Testis (tissue), 3 donors: ENCODE data around the gene APCDD1. TPM values are rescaled to one million over a fixed set of nuclear protein-coding genes. Genes with fewer than 3 reads are reported as not detected.

Experiments used
- DNase-seq: peaks from one replicate; pipeline ENCODE4 v3.0.0-alpha.2; 2019
- H3K27ac ChIP-seq, 2 donors: fragments of 200-600 bp; sonication (generic); one replicate each; pipeline ENCODE4 v1.5.1; 2019
- H3K27me3 ChIP-seq: fragments of 200-600 bp; sonication (generic); one replicate; pipeline ENCODE4 v1.5.1; 2019
- H3K36me3 ChIP-seq: fragments of 200-600 bp; sonication (generic); one replicate; pipeline ENCODE4 v1.5.1; 2017; ENCODE audit warnings: low read depth; ENCODE audit errors: missing control alignments
- H3K4me1 ChIP-seq: fragments of 200-600 bp; sonication (generic); one replicate; pipeline ENCODE4 v1.5.1; 2019
- H3K4me3 ChIP-seq, 2 donors: fragments of 200-600 bp; sonication (generic); one replicate each; pipeline ENCODE4 v1.5.1; 2017 to 2019
- H3K9me3 ChIP-seq: fragments of 200-600 bp; sonication (generic); one replicate; pipeline ENCODE4 v1.5.1; 2017
- POLR2A ChIP-seq: fragments of 450-650 bp; IDR thresholded peaks from one replicate; pipeline ENCODE4 v1.6.1; 2017; ENCODE audit warnings: antibody characterized with exemption, mild to moderate bottlenecking, moderate library complexity
- WGBS, 2 donors: methylation state at CpG; one replicate each; pipeline ENCODE4 v1.1.5; 2018; 5-methylcytosine and 5-hydroxymethylcytosine counted together
- intact Hi-C: fragments of 100-400 bp; cut with DNase I; formaldehyde crosslinking; loops from one replicate; pipeline ENCODE4 v1.15.1; 2023; ENCODE audit warnings: low total_unique reads
- polyA plus RNA-seq: library from polyadenylated mRNA; stranded (reverse); fragments of 350-450 nt; fragmentation: Illumina TruSeq; extraction: RNeasy Lipid Tissue Mini Kit (QIAGEN cat#74804); gene quantifications from one replicate; pipeline ENCODE4 v1.2.3, GENCODE V29; 2014; ENCODE audit warnings: low read depth, low replicate concordance; ENCODE audit not compliant: insufficient read depth
- total RNA-seq, 2 donors: library from RNA; depleted of rRNA; stranded (reverse); fragments of >200 nt; gene quantifications; one replicate each; pipeline ENCODE4 v1.2.3, GENCODE V29; 2016
- TF ChIP-seq, protein P1 (sequence below), 3 experiments: fragments of 450-650 bp in 2 of 3; fragments of 200-600 bp in 1 of 3; sonication (generic) in 1 of 3; IDR thresholded peaks; one replicate each; pipeline ENCODE4 v1.5.1; 2016 to 2019; ENCODE audit warnings: antibody characterized with exemption in 3 of 3, mild to moderate bottlenecking in 2 of 3, moderate library complexity in 1 of 3

The APCDD1 gene
- total and polyA plus RNA-seq, 3 donors from 2014 or later, result 10.8 to 12.5 (median 11.2) TPM

GRCh38 chr18:10470429-10470828 lies 16.0 kb downstream of the APCDD1 start:
- DNase-seq, result no peak
- no peaks in the 10 kb centered on the region for H3K4me1 ChIP-seq
- intact Hi-C loops, result no loop called here
- 86 to 90% methylated on average over 7 of the region's 7 CpGs for WGBS, 2 donors
- H3K9me3 ChIP-seq, result no peaks in the 10 kb centered on the region
- no peak overlapping the region for H3K27ac ChIP-seq
- no peak for TF ChIP-seq POLR2A
- TF ChIP-seq, protein P1, sequence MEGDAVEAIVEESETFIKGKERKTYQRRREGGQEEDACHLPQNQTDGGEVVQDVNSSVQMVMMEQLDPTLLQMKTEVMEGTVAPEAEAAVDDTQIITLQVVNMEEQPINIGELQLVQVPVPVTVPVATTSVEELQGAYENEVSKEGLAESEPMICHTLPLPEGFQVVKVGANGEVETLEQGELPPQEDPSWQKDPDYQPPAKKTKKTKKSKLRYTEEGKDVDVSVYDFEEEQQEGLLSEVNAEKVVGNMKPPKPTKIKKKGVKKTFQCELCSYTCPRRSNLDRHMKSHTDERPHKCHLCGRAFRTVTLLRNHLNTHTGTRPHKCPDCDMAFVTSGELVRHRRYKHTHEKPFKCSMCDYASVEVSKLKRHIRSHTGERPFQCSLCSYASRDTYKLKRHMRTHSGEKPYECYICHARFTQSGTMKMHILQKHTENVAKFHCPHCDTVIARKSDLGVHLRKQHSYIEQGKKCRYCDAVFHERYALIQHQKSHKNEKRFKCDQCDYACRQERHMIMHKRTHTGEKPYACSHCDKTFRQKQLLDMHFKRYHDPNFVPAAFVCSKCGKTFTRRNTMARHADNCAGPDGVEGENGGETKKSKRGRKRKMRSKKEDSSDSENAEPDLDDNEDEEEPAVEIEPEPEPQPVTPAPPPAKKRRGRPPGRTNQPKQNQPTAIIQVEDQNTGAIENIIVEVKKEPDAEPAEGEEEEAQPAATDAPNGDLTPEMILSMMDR (IDR thresholded peaks at IDR 0.05), result no peak
- H3K4me3 ChIP-seq, result no peak overlapping the region
- H3K36me3 ChIP-seq, result no peaks in the 10 kb centered on the region
- H3K27me3 ChIP-seq, result no peaks in the 10 kb centered on the region

DNA sequence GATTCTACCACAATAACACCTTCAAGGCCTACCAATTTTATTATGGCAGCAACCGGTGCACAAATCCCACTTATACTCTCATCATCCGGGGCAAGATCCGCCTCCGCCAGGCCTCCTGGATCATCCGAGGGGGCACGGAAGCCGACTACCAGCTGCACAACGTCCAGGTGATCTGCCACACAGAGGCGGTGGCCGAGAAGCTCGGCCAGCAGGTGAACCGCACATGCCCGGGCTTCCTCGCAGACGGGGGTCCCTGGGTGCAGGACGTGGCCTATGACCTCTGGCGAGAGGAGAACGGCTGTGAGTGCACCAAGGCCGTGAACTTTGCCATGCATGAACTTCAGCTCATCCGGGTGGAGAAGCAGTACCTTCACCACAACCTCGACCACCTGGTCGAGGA lies 17.1 kb downstream of the APCDD1 start:
- no peak overlapping the region for H3K4me3 ChIP-seq
- H3K27me3 ChIP-seq, result no peaks in the 10 kb centered on the region
- H3K4me1 ChIP-seq, result peaks cover 10% of the 10 kb centered on the region
- 94 to 95% methylated on average over 16 to 22 of the region's 22 CpGs for WGBS, 2 donors
- no peaks in the 10 kb centered on the region for H3K36me3 ChIP-seq
- no peak for DNase-seq
- intact Hi-C loops, result no loop called here
- H3K27ac ChIP-seq, result no peak overlapping the region
- H3K9me3 ChIP-seq, result no peaks in the 10 kb centered on the region
- no peak for TF ChIP-seq POLR2A
- TF ChIP-seq, protein P1 (IDR thresholded peaks at IDR 0.05), result no peak

DNA sequence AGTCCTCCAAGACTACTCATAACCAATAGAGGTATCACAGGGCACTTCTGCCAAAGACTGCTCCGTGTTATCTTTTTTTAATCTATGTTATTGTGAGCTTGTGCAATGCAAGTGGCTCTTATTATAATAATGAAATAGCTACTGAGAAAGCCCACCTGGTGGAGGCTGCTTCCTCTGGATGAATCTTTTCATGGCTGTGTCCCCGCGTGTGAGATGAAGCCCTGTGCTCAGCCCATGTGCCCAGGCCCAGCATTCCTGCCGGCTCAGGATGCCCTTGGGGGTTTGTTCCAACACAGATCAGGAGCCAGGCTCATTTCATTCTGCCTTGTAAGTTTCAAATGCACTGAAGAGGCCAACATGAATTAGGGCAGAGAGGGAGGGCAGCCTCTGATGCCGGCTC lies 18.7 kb downstream of the APCDD1 start:
- H3K4me1 ChIP-seq, result peaks cover 20% of the 10 kb centered on the region
- no peak for DNase-seq
- no peaks in the 10 kb centered on the region for H3K27me3 ChIP-seq
- WGBS, 2 donors, result 77 to 85% methylated on average over 5 of the region's 5 CpGs
- TF ChIP-seq, protein P1 (IDR thresholded peaks at IDR 0.05), result no peak
- TF ChIP-seq POLR2A, result no peak
- H3K27ac ChIP-seq, result no peak overlapping the region
- H3K36me3 ChIP-seq, result no peaks in the 10 kb centered on the region
- intact Hi-C loops, result no loop called here
- H3K4me3 ChIP-seq, result no peak overlapping the region
- no peaks in the 10 kb centered on the region for H3K9me3 ChIP-seq

DNA sequence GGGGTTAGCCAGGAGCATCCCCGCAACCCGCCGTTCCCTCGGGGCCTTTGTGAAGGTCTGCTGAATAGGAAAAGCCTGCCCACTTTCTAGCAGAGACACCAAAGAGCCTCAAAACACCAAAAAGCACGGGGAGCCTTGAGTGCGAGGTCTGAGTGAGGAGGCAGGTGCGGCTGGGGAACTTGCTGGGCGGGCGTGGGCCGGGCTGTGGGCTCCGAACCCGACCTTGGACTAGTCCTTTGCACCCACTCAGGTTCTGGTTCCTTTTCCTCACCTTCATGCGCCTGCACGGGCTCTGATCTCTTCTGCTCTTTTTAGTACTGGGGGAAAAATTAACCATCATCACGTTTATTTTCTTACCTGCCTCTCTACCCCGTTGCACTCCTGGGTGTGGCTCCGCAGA lies 19.9 kb downstream of the APCDD1 start:
- no peaks in the 10 kb centered on the region for H3K27me3 ChIP-seq
- peak overlapping the region in 1 of 2 donors; percentile 29 for H3K4me3 ChIP-seq
- H3K36me3 ChIP-seq, result no peaks in the 10 kb centered on the region
- no peak overlapping the region for H3K27ac ChIP-seq
- no peak for DNase-seq
- no peak for TF ChIP-seq POLR2A
- TF ChIP-seq, protein P1 (IDR thresholded peaks at IDR 0.05), result no peak
- H3K9me3 ChIP-seq, result no peaks in the 10 kb centered on the region
- 73 to 74% methylated on average over 16 to 17 of the region's 17 CpGs for WGBS, 2 donors
- intact Hi-C loops, result no loop called here
- peaks cover 20% of the 10 kb centered on the region for H3K4me1 ChIP-seq

GRCh38 chr18:10475276-10475653 lies 20.8 kb downstream of the APCDD1 start:
- Histone ChIP-seq H3K27me3 (no peaks in the 10 kb centered on the region), H3K4me3 (no peak overlapping the region), H3K27ac (peak overlapping the region in 1 of 2 donors; percentile 42), H3K9me3 (no peaks in the 10 kb centered on the region), H3K36me3 (no peaks in the 10 kb centered on the region), H3K4me1 (peaks cover 20% of the 10 kb centered on the region)
- DNase-seq, result no peak
- intact Hi-C loops, result no loop called here
- 74 to 84% methylated on average over 3 of the region's 3 CpGs for WGBS, 2 donors
- TF ChIP-seq, protein P1 (IDR thresholded peaks at IDR 0.05), result no peak
- no peak for TF ChIP-seq POLR2A
